NCI-H1092 treated with DMSO at 0.1 percent for 48 hours (cell line): ENCODE measurements around the gene TCN1.
"Not testable (repeated sequence)": the region's sequence is repeated elsewhere in the genome, so short reads cannot be mapped to it uniquely, and the experiment has no call there.

Source experiments
- DNase-seq: peaks from one replicate; lab custom pipeline; 2025; lab: John Stamatoyannopoulos, UW

TCN1 gene, protein sequence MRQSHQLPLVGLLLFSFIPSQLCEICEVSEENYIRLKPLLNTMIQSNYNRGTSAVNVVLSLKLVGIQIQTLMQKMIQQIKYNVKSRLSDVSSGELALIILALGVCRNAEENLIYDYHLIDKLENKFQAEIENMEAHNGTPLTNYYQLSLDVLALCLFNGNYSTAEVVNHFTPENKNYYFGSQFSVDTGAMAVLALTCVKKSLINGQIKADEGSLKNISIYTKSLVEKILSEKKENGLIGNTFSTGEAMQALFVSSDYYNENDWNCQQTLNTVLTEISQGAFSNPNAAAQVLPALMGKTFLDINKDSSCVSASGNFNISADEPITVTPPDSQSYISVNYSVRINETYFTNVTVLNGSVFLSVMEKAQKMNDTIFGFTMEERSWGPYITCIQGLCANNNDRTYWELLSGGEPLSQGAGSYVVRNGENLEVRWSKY

DNA sequence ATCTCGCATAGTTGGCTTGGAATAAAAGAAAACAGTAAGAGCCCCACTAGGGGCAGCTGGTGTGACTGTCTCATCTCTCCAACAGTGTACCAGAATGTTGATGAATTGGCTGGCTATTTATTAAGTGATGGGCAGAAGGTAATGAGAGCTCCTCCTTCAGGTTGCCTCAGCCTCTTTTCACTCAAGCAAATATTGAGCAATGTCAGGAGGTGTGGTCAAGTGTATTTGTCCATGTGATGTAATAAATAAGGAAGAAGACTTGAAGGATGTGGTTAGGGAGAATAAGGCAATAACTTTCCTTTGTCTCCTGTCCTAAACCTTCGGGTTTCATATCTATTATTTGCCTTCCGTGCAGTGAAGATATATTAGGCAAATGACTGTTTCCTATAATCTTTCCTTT, at the start of gene TCN1:
TSS of gene TCN1 (minus strand) at position 91 of the 400 bp plus-strand sequence. CDS start at position 74, 17 bp downstream.
- no peak for DNase-seq

DNA sequence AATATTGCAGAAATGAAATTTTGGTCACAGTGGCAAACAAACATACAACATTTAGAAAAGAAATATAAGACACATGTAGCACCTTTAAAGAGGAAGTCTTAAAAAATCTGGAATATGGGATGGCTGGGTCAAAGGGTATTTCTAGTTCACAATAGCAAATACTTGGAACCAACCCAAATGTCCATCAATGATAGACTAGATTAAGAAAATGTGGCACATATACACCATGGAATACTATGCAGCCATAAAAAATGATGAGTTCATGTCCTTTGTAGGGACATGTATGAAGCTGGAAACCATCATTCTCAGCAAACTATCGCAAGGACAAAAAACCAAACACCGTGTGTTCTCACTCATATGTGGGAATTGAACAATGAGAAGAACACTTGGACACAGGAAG, 37.3 kb upstream of the TCN1 start:
- DNase-seq, result not testable (repeated sequence)

GRCh38 chr11:59901306-59901705, 35.0 kb upstream of the TCN1 start:
- no peak for DNase-seq

GRCh38 chr11:59900366-59901126, 34.3 kb upstream of the TCN1 start:
- no peak for DNase-seq

DNA sequence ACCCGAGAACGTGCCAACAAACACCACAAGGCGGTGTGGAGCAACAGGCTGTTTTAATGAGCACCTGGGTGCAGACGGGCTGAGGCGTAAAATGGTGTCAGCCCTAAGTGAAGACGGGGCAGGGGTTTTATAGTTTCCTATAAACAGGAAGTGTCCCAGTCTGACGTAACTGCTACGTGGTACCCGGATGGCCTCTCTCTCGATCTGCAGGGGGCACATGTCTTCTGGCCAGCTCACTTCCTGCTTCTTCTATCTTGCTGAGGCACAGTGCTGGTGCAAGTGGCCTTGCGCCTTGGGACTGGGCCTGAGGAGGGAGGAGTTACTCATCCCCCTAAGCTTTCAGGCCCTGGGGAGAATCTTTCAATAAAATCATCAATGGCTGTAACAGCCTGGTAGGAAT, 33.2 kb upstream of the TCN1 start:
- DNase-seq, result no peak

- DNase-seq, result no peak
These were observed 32.4 kb upstream of the TCN1 start for GRCh38 chr11:59898650-59899049.

- DNase-seq, result no peak
These were observed 31.8 kb upstream of the TCN1 start for GRCh38 chr11:59898046-59898445.

DNA sequence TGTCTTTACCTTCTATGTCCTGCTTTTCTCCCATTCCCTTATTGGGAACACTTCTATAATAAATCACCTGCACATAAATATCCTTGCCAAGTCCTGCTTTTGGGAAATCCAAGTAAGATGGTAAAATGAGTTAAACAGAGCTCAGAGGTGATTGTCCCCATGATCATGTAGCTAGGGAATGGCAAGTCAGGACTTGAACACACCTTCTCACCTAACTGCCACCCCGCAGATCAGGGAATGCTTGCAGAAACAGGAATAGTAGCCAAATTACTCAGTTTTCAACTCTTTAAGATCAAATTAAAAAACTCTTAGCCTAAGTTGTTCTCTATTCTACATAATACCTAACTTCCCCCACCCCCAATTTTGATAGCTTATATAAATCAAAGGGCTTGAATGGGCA, 28.3 kb upstream of the TCN1 start:
- no peak for DNase-seq

- no peak for DNase-seq
These were observed 25.5 kb upstream of the TCN1 start for GRCh38 chr11:59891781-59892181.

DNA sequence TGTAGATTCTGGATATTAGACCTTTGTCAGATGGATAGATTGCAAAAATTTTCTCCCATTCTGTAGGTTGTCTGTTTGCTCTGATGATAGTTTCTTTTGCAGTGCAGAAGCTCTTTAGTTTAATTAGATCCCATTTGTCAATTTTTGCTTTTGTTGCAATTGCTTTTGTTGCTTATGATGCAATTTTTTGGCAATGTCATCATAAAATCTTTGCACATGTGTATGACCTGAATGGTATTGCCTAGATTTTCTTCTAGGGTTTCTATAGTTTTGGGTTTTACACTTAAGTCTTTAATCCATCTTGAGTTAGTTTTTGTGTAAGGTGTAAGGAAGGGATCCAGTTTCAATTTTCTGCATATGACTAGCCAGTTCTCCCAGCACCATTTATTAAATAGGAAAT, 20.9 kb upstream of the TCN1 start:
- DNase-seq, result not testable (repeated sequence)

DNA sequence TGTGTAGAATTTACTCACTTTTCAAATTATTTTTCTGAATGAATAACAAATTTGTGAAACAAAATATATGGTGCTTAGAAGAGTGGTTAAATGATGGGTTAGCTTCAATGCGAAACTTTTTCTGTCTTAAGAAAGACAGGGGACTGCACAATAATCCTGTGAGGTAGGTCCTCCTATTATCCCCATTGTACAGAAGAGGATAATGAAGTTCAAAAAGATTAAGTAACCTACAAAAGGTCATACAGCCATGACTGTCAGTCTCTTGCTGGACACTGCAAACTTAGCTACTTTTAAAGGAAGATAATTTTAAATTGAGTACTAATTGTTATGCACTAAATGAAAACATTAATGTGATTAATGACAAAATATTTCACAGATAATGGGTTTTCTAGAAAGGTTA, 17.3 kb upstream of the TCN1 start:
- DNase-seq, result no peak

DNA sequence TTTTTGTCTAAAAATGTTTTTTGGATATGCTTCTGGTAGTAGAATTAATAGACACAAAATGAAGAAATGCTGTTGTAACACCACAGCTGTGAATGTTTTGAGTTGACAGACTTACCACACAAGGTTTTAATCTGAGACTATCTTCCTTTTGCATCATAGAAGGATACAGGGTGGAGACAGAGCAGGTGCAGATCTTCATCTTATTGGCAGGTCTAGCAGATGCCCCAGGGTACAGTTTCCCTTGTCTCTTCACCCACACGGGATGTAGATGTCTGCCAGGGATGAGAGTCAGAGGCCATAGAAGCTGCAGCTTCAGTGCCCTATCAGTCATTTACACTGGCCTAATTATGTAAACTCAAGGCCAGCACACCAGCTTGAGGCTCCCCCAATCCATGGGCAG, 13.3 kb upstream of the TCN1 start:
- no peak for DNase-seq

- no peak for DNase-seq
These were observed 12.3 kb upstream of the TCN1 start, which contains the start of gene OOSP3 for GRCh38 chr11:59878575-59878974. OOSP3 (plus strand) TSS chr11:59878782; CDS start chr11:59878809, 27 bp downstream.

GRCh38 chr11:59877784-59878183, 11.5 kb upstream of the TCN1 start:
- no peak for DNase-seq

DNA sequence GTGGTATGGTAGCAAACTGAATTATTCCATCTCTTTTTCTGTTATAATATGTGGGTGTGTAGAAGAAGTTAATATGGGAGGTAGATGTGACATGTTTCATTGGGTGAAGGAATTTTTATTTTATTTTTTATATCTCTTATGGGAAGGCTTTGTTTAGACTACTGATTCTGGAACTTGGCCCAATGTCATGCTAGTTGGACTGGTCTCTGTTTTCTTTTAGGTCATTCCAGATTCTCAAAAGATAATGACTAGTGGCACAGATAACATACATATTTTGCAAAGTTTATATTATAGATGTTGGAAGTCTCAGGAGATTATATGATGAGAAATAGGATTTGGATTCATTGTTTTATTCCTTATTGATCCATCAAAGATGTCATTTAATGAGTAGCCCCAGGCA, 11.0 kb upstream of the TCN1 start:
- DNase-seq, result no peak

DNA sequence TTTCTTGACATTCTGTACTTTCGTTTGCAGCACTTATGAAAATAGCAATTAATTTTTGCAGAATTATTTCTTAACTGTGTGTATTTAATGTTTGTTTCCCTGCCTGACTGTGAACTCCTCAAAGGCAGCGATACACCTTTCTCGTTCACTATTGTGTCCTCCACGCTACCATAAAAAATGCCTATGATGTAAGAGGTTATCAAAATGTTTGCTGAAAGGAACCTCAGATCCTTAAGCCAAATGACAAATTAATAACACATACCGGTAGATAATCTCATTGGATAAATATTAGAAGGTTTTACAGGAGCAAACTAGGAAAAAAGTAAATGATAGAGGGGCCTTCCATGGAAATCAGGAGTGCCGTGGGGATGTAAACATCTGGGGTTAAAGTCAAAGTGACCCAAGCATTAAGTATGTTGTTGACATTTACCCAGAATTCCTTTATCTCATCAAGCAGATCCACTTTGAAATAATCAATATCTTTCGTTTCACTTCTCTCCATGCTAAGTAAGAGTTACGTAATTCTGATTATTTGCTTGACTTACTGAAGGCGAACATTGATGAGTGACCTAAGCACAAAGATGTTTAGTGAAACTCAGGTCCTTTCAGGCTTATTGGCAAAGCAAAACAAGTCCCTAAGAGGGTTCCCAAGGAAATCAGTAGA, 9.7 kb upstream of the TCN1 start:
- no peak for DNase-seq

- no peak for DNase-seq
These were observed 5.8 kb upstream of the TCN1 start for GRCh38 chr11:59872076-59872475.

GRCh38 chr11:59867946-59868345, 1.7 kb upstream of the TCN1 start:
- DNase-seq, result no peak

- no peak for DNase-seq
These were observed 549 bp upstream of the TCN1 start for GRCh38 chr11:59866836-59867235.

GRCh38 chr11:59865031-59865430, 1.3 kb downstream of the TCN1 start:
- no peak for DNase-seq

DNA sequence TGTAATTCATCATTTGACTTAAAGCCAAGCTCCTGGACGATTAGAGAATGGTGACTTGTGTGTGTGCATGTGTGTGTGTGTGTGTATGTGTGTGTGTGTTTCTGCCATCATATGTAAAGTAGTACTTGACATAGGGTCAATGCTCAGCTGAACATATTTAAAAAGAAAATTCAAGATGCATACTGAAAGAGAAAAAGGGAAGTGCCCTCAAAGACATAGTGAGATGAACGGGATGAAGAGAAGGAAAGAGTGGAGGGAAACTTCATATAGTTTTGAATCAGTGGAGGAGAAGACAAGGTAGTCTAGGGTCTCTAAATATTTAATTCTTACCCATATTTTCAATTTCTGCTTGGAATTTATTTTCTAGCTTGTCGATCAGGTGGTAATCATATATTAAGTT, 4.0 kb downstream of the TCN1 start:
- no peak for DNase-seq

- no peak for DNase-seq
These were observed 6.6 kb downstream of the TCN1 start for GRCh38 chr11:59859673-59860072.
